NT2/D1 (cell line): ENCODE measurements around the gene AARS2.

Experiments used
- DNase-seq: peaks from one replicate; pipeline ENCODE4 v3.0.0-alpha.2; 2011; ENCODE audit warnings: low read depth, low spot score
- H3K27me3 ChIP-seq: 2 replicates; pipeline ENCODE4 v1.6.0; 2011; ENCODE audit warnings: mild to moderate bottlenecking; ENCODE audit not compliant: insufficient read length, insufficient read depth
- H3K36me3 ChIP-seq: 2 replicates; pipeline ENCODE4 v1.6.1; 2011; ENCODE audit warnings: mild to moderate bottlenecking, low read length, mixed read lengths; ENCODE audit not compliant: insufficient read depth, insufficient read length
- H3K4me1 ChIP-seq: 2 replicates; pipeline ENCODE4 v1.5.1; 2011; ENCODE audit not compliant: insufficient read depth, insufficient read length
- H3K4me3 ChIP-seq: 2 replicates; pipeline ENCODE4 v1.5.1; 2011; ENCODE audit warnings: low read depth; ENCODE audit not compliant: insufficient read length
- H3K9ac ChIP-seq: 2 replicates; pipeline ENCODE4 v1.6.0; 2011; ENCODE audit warnings: low read depth; ENCODE audit not compliant: insufficient read length
- H3K9me3 ChIP-seq: 2 replicates; pipeline ENCODE4 v1.5.1; 2011; ENCODE audit warnings: mild to moderate bottlenecking, low read length; ENCODE audit not compliant: insufficient read depth
- SUZ12 ChIP-seq: IDR thresholded peaks from 2 replicates; pipeline ENCODE4 v1.6.1; 2011; ENCODE audit not compliant: insufficient read length, insufficient read depth; ENCODE audit errors: extremely low read depth
- YY1 ChIP-seq: IDR thresholded peaks from 2 replicates; pipeline ENCODE4 v1.6.1; 2011; ENCODE audit not compliant: insufficient read length, insufficient read depth
- ZNF274 ChIP-seq: IDR thresholded peaks from 2 replicates; pipeline ENCODE4 v1.6.1; 2011; ENCODE audit warnings: mild to moderate bottlenecking, low read depth, low read length

Gene AARS2

DNA sequence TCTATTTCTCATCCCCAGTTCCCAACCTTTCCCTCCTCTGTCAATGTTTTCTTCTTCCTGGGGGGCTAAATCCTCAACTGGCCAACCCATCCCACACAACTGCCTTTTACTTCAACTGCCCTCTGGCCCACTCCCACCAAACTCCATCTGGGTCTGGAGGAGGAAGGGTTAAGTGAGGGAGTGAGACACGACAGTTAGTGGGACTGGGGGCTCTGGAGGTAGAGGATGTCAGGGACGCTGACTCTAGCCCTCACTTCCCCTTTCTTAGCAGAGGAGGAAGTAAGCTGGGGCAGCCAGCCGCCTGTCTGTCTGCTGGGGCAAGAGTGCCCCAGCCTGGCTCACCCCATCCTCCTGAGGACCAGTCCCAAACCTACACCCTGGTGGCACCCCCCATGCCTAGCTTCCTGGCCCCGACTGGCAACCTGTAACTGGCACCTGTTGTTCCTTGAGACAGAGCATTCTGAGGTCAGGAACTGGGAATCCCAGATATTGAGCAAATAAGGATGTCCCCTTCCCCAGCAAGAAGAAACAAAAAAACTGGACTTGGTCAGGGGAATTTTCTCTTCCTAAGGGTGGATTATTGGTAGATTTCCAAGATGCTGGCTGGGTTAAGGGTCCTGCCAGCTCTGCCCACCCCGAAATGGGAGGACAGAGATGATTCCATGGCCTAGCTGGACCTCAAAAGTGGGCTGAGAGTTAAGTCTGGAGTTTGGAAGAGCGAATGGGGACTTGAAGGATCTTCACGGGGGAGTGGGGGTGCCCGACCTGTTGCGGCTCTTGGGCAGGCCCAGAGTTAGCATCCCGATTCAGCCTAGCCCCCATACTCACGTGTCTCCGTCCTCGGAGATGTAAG is 48.8 kb downstream of the AARS2 start:
- Histone ChIP-seq H3K9me3 (no peaks in the 10 kb centered on the region), H3K9ac (peak overlapping the region; percentile 83), H3K4me3 (peak overlapping the region; percentile 74), H3K4me1 (peaks cover 27% of the 10 kb centered on the region), H3K36me3 (peaks cover 34% of the 10 kb centered on the region), H3K27me3 (peaks cover 19% of the 10 kb centered on the region)
- no peak for DNase-seq
- no peak for TF ChIP-seq SUZ12
- TF ChIP-seq ZNF274 = no peak
- TF ChIP-seq YY1 = no peak

DNA sequence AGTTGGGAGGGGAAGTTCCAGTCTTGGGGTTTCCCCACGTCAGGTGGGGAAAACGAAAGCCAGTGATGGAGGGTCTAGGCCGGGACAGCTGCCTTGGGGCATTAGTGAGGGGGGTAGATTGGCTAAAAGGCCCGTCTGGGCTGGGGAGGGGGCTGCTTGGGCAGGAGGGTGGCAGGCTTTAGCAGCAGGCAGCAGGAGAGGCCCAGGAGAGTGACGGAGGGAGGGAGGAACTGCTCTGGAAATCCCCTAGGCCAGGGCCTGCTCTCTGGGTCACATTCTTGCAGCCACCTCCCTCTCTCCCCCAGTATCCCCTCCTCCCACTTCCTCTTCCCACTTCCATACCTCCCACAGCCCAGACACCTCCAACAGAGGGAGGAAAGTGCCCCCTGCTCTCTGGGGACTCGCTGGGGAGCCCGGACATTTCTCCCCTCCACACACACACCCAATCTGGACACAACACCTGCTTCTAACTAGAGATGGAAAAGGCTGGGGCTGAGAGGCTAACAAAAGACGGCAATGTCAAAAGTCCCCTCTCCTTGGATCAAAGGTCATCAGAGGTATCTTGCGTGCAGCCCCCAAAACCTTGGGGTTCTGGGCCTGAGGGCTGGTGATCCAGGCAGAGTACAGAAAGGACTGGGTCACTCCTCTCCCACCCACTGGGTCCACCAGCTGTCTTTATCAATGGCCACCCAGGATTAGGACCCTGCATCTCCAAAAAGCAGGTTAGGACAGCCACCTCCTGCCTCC is 49.6 kb downstream of the AARS2 start:
- Histone ChIP-seq H3K4me3 (no peak overlapping the region), H3K36me3 (peaks cover 41% of the 10 kb centered on the region), H3K27me3 (peaks cover 11% of the 10 kb centered on the region), H3K9me3 (no peaks in the 10 kb centered on the region), H3K9ac (peak overlapping the region; percentile 50), H3K4me1 (peaks cover 22% of the 10 kb centered on the region)
- no peak for DNase-seq
- TF ChIP-seq SUZ12 = no peak
- TF ChIP-seq YY1 = no peak
- no peak for TF ChIP-seq ZNF274

DNA sequence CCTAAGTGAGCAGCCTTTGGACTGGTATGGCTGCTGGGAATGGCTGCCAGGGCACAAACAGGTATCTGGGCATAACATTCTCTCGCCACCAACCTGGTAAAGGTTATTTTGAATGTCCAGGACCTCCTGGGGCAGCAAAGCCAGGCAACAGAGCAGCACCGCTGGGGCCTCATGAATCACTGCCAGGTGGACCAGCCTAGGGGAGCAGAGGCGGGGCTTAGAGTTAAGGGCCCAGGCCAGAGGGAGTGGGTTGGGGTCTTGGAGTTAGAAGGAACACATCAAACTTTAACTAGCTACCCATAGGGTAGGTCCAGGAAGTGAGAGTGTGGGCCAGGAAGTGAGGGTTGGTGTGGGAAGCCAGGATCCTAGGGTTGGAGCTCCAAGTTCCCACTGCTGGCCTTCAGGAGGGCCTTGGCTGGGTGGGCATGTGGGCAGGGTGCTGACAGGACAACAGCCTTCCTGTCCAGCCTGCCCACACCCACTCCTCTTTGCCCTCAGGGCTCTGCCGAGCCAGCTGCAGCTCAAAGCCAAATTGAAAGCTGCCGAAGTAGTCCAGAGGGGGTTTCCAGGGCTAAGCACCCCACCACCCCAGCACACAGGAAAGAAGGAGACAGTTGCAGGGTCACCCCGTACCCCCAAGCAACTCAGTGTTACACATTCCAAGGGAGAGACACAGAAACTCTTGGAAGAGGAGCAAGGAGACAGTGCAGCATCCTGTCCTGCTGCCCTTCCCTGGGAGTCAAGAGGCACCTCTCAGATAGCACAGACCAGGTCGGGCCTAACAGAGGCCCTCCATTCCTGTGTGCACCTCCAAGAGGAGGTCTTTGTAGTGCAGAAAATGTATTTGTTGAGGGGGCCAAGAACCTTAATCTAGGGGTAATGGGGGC is 50.4 kb downstream of the AARS2 start:
- Histone ChIP-seq H3K27me3 (peaks cover 5% of the 10 kb centered on the region), H3K9me3 (no peaks in the 10 kb centered on the region), H3K4me1 (peaks cover 22% of the 10 kb centered on the region), H3K4me3 (no peak overlapping the region), H3K9ac (peak overlapping the region; percentile 21), H3K36me3 (peaks cover 48% of the 10 kb centered on the region)
- no peak for TF ChIP-seq SUZ12
- DNase-seq = no peak

DNA sequence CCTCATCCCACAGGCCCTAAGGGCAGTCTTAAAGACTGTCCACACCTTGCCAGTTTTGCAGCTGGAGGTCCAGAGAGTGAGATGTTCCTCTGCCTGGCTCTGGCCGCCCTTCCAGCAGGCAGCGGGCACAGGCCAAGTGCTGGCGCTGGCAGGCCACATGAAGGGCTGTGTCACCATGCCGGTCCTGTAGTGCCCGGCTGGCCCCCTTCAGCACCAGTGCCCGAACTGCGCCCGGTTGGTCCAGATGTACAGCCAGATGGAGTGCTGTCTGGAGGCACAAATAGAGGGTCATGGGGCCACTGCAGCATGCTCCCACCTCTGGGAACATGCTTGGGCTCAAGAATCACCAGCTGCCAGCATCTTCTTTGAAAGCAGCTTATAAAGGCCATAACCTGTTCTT is 51.6 kb downstream of the AARS2 start:
- TF ChIP-seq YY1 = no peak
- no peak for TF ChIP-seq SUZ12
- no peak for TF ChIP-seq ZNF274
- peaks cover 23% of the 10 kb centered on the region for H3K4me1 ChIP-seq
- no peaks in the 10 kb centered on the region for H3K9me3 ChIP-seq
- no peak overlapping the region for H3K4me3 ChIP-seq
- H3K9ac ChIP-seq = no peak overlapping the region
- DNase-seq = no peak
- H3K27me3 ChIP-seq = peaks cover 2% of the 10 kb centered on the region
- H3K36me3 ChIP-seq = peaks cover 48% of the 10 kb centered on the region

DNA sequence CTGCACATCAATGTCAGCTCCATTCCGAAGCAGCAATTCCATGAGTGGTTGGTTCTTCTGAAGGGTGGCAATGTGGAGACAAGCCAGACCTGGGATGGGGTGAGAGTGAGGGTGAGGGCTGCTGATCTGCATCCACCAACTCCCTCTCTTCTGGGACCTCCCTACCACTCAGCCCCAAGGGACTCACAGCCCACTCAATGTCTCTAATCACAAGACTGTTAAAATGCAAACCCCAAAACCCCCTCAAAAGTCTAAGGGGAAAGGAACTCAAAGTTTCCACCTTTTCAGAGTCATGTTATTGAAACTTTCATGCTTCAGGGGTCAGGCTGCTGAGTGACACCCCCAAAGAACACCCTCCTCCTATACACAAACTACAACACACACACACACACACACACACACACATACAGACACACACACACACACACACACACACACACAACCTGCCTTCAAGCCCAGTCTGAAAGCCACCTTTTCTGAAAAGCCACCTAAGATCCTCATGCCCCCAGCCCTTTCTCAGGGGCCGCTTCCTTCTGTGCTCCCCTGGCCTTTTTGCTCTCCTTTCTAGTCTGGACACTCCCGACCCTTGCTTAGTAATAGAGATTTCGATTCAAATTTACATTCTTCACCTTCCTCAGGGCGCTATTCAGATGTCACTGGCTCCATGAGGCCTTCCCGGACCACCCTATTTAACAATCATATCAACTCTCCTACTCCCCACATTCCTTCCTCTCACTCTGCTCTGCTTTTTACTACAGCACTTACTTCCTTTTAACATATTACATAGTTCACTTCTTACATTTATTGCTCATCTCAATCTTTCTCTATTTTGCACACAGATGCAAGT is 52.5 kb downstream of the AARS2 start:
- Histone ChIP-seq H3K27me3 (no peaks in the 10 kb centered on the region), H3K4me1 (peaks cover 23% of the 10 kb centered on the region), H3K36me3 (peaks cover 55% of the 10 kb centered on the region), H3K4me3 (no peak overlapping the region), H3K9ac (no peak overlapping the region), H3K9me3 (no peaks in the 10 kb centered on the region)
- TF ChIP-seq YY1 (no peak), SUZ12 (no peak), ZNF274 (no peak)
- no peak for DNase-seq

DNA sequence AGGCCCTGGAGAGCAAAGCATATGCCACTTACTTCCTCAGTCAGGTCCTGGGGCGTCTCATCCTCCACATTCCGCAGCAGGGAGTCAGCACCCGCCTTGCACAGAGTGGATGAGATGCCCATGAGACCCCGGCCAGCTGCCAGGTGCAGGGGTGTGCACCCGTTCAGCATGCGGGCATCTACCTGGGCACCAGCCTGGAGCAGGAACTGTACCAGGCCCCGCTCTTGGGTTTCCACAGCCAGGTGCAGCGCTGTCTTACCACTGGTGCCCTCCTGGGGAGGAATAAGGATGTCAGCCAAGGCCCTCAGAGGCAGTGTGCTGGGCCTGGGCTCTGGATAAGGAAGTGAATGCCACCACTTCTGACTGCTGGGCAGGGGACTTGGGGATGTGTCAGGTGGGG is 53.1 kb downstream of the AARS2 start:
- H3K9me3 ChIP-seq = no peaks in the 10 kb centered on the region
- H3K27me3 ChIP-seq = no peaks in the 10 kb centered on the region
- peaks cover 62% of the 10 kb centered on the region for H3K36me3 ChIP-seq
- no peak overlapping the region for H3K4me3 ChIP-seq
- no peak for TF ChIP-seq YY1
- no peak for TF ChIP-seq ZNF274
- no peak for TF ChIP-seq SUZ12
- no peak overlapping the region for H3K9ac ChIP-seq
- DNase-seq = no peak
- H3K4me1 ChIP-seq = peaks cover 23% of the 10 kb centered on the region
